ENCODE measurements around the gene ANO7.
"Not testable (repeated sequence)": the region's sequence is repeated elsewhere in the genome, so short reads cannot be mapped to it uniquely, and the experiment has no call there.

ANO7 gene

GRCh38 chr2:241191081-241191480 lies 2.6 kb downstream of the ANO7 start:
- DNase-seq (ENCODE audit: low read depth) = no peak

- DNase-seq (ENCODE audit: low read depth) = no peak
These were observed 4.8 kb downstream of the ANO7 start for GRCh38 chr2:241193271-241193670.

GRCh38 chr2:241194811-241195210 lies 6.3 kb downstream of the ANO7 start:
- DNase-seq (ENCODE audit: low read depth) = no peak

GRCh38 chr2:241195506-241196130 lies 7.1 kb downstream of the ANO7 start:
- DNase-seq (ENCODE audit: low read depth) = no peak

GRCh38 chr2:241197246-241197645 lies 8.8 kb downstream of the ANO7 start:
- DNase-seq (ENCODE audit: low read depth) = not testable (repeated sequence)

- DNase-seq (ENCODE audit: low read depth) = no peak
These were observed 9.5 kb downstream of the ANO7 start for GRCh38 chr2:241197947-241198346.

GRCh38 chr2:241198381-241199279 lies 10.2 kb downstream of the ANO7 start:
- no peak for DNase-seq (ENCODE audit: low read depth)

GRCh38 chr2:241199286-241199685 lies 10.8 kb downstream of the ANO7 start:
- no peak for DNase-seq (ENCODE audit: low read depth)

- no peak for DNase-seq (ENCODE audit: low read depth)
These were observed 11.7 kb downstream of the ANO7 start for GRCh38 chr2:241199897-241200821.

- DNase-seq (ENCODE audit: low read depth) = no peak
These were observed 12.4 kb downstream of the ANO7 start for GRCh38 chr2:241200822-241201395.

GRCh38 chr2:241201445-241202267 lies 13.2 kb downstream of the ANO7 start:
- DNase-seq (ENCODE audit: low read depth) = no peak

GRCh38 chr2:241202268-241202585 lies 13.8 kb downstream of the ANO7 start:
- no peak for DNase-seq (ENCODE audit: low read depth)

GRCh38 chr2:241202681-241203080 lies 14.2 kb downstream of the ANO7 start:
- DNase-seq (ENCODE audit: low read depth) = no peak

- DNase-seq (ENCODE audit: low read depth) = no peak
These were observed 14.9 kb downstream of the ANO7 start for GRCh38 chr2:241203218-241204009.

GRCh38 chr2:241204010-241204384 lies 15.5 kb downstream of the ANO7 start:
- no peak for DNase-seq (ENCODE audit: low read depth)

GRCh38 chr2:241204490-241204889 lies 16.0 kb downstream of the ANO7 start:
- no peak for DNase-seq (ENCODE audit: low read depth)

GRCh38 chr2:241205086-241205485 lies 16.6 kb downstream of the ANO7 start:
- DNase-seq (ENCODE audit: low read depth) = no peak

GRCh38 chr2:241207151-241207550 lies 18.7 kb downstream of the ANO7 start:
- DNase-seq (ENCODE audit: low read depth) = no peak

- no peak for DNase-seq (ENCODE audit: low read depth)
These were observed 19.2 kb downstream of the ANO7 start for GRCh38 chr2:241207641-241208040.

GRCh38 chr2:241208058-241208457 lies 19.6 kb downstream of the ANO7 start:
- no peak for DNase-seq (ENCODE audit: low read depth)
